DLD1 (cell line): Measurements from ENCODE around the gene EIF3B.
"Not testable (repeated sequence)": the region's sequence is repeated elsewhere in the genome, so short reads cannot be mapped to it uniquely, and the experiment has no call there.

Experiments
- in situ Hi-C: cut with HindIII; loops from 2 replicates; pipeline ENCODE4 v1.10.0; 2017; ENCODE audit warnings: low sequenced_read_pairs

Gene EIF3B

GRCh38 chr7:2399848-2400587, 45.4 kb downstream of the EIF3B start:
- in situ Hi-C loops, result no loop called here

- in situ Hi-C loops, result no loop called here
These were observed 48.0 kb downstream of the EIF3B start for GRCh38 chr7:2402687-2403013.

GRCh38 chr7:2403014-2403717, 48.5 kb downstream of the EIF3B start, which contains the start of gene CHST12:
CHST12 (plus strand) TSS chr7:2403611; CDS start chr7:2432640, 29,029 bp downstream.
- in situ Hi-C loops, result no loop called here

GRCh38 chr7:2403718-2404648, 49.4 kb downstream of the EIF3B start:
- in situ Hi-C loops, result no loop called here

GRCh38 chr7:2404714-2405119, 50.1 kb downstream of the EIF3B start:
- in situ Hi-C loops, result no loop called here

- in situ Hi-C loops, result no loop called here
These were observed 50.6 kb downstream of the EIF3B start for GRCh38 chr7:2405201-2405600.

GRCh38 chr7:2405601-2406345, 51.1 kb downstream of the EIF3B start:
- in situ Hi-C loops, result no loop called here

GRCh38 chr7:2409745-2410414, 55.3 kb downstream of the EIF3B start:
- in situ Hi-C loops, result no loop called here

- in situ Hi-C loops, result no loop called here
These were observed 56.4 kb downstream of the EIF3B start for GRCh38 chr7:2411049-2411448.

- in situ Hi-C loops, result no loop called here
These were observed 57.4 kb downstream of the EIF3B start for GRCh38 chr7:2411815-2412586.

- in situ Hi-C loops, result no loop called here
These were observed 58.1 kb downstream of the EIF3B start for GRCh38 chr7:2412587-2413201.

GRCh38 chr7:2416063-2416462, 61.4 kb downstream of the EIF3B start:
- in situ Hi-C loops, result no loop called here

- in situ Hi-C loops, result no loop called here
These were observed 62.0 kb downstream of the EIF3B start for GRCh38 chr7:2416650-2417049.

- in situ Hi-C loops, result not testable (repeated sequence)
These were observed 62.6 kb downstream of the EIF3B start for GRCh38 chr7:2417178-2417577.

GRCh38 chr7:2417981-2418481, 63.4 kb downstream of the EIF3B start:
- in situ Hi-C loops, result no loop called here

GRCh38 chr7:2420216-2420933, 65.7 kb downstream of the EIF3B start:
- in situ Hi-C loops, result no loop called here

GRCh38 chr7:2421943-2422310, 67.3 kb downstream of the EIF3B start:
- in situ Hi-C loops, result no loop called here

- in situ Hi-C loops, result no loop called here
These were observed 71.1 kb downstream of the EIF3B start for GRCh38 chr7:2425749-2426148.
